ENCODE measurements around the gene CCND2.
"Not testable (repeated sequence)": the region's sequence is repeated elsewhere in the genome, so short reads cannot be mapped to it uniquely, and the experiment has no call there.

CCND2 gene

GRCh38 chr12:4273652-4274395 is at the start of gene CCND2:
CCND2 (plus strand) TSS chr12:4273762; CDS start chr12:4274041, 279 bp downstream.
- peak; percentile 88 for DNase-seq

GRCh38 chr12:4224206-4224889 is 49.2 kb upstream of the CCND2 start:
- DNase-seq, result no peak

DNA sequence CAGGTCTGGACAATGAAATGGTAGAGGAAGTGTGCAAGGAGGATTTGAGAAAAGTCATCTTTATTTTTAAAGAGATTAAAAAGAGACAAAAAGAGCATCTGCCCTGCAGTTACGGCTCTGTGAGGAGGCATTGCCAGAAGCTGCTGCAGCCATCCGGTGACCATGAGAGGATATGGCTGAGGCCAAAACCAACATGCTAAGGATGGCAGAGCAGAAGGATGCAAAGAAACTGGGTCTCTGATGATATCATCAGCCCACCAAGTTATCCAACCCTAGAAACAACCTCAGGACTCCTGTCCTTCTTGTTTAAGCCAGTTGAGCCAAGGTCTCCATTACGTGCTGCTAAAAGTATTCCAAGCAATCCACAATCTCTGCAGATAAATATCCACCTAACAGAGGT is 48.0 kb upstream of the CCND2 start:
- DNase-seq, result no peak

DNA sequence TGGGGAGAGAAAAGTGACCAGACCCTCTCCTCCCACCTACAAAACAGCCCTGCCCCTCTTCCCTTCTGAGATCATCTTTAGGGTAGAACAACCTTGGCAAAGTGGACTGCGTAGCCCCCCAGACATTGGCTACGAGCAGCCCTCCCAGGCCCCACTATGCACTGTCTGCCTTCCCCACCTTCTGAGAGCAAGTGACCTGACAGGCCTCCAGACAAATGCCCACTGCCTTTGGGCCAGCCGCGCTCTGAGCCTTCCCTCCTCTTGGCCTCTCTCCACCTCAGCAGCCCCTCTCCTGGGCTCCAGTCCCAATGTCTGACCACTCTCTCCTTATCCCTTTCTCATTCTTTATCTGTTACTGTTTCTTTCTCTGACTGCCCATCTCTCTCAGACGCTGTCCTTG is 46.5 kb upstream of the CCND2 start:
- no peak for DNase-seq

DNA sequence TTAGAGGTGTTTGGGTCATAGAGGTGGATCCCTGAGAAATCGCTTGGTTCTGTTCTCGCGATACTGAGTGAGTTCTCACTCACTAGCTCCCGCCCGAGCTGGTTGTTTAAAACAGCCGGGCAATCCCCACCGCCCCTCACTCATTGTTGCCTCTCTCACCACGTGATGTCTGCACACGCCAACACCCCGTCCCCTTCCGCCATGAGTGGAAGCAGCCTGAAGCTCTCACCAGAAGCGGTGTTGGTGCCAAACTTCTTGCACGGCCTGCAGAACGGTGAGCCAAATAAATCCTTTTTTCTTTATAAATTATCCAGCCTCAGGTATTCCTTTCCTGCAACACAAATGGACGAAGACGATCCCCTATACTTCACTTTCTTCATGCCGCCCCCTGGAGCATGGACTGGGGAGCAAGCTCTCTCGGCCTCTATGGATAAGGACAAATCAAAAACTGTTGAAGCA is 45.4 kb upstream of the CCND2 start:
- no peak for DNase-seq

- DNase-seq, result no peak
Observed at GRCh38 chr12:4230526-4230925, 43.0 kb upstream of the CCND2 start.

GRCh38 chr12:4238577-4238976 is 35.0 kb upstream of the CCND2 start:
- DNase-seq, result no peak

GRCh38 chr12:4239746-4240145 is 33.8 kb upstream of the CCND2 start:
- no peak for DNase-seq

DNA sequence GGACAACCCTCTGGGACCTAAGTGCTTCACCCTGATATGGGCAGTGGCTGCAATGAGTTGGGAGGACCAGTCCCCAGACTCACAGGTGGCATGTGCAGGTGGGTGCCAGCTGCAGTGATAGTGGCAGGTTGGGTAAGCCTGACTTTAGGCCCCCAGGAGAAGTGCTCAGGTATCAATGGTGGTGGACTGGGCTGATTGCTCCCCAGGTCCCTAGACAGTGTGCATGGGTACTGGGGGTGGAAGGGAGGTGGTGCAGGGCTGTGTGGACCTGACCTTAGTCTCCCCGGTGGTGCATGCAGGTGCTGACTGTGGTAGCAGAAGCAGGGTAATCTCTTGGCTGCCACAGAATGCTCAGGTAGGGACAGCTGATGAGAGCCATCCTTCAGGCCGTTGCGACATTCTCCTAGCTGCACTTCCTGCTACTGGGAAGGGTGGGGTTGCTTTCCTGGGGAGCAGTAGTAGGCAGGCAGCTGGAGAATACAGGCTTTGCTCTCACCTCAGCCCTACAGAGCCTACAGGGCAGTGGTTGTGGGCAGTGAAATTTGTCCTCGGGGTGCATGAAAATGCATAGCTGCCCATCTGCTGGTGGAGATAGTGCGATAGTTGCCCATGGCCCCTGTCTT is 33.3 kb upstream of the CCND2 start:
- no peak for DNase-seq

DNA sequence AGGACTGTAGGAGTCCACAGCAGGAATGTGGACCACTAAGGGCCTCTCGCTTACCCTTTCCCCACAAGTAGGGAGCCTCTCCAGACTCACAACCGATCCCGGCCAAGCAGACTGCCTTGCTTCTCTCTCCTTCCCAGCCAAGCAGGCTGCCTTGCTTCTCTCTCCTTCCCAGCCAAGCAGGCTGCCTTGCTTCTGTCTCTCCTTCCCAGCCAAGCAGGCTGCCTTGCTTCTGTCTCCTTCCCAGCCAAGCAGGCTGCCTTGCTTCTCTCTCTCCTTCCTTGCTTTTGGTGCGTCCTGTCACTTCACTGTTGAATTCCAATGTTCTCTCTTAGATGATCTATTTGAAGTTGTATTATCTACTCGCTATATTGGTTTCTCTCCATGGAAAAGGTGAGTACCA is 32.6 kb upstream of the CCND2 start:
- no peak for DNase-seq

- DNase-seq, result no peak
Observed at GRCh38 chr12:4241592-4241991, 32.0 kb upstream of the CCND2 start.

DNA sequence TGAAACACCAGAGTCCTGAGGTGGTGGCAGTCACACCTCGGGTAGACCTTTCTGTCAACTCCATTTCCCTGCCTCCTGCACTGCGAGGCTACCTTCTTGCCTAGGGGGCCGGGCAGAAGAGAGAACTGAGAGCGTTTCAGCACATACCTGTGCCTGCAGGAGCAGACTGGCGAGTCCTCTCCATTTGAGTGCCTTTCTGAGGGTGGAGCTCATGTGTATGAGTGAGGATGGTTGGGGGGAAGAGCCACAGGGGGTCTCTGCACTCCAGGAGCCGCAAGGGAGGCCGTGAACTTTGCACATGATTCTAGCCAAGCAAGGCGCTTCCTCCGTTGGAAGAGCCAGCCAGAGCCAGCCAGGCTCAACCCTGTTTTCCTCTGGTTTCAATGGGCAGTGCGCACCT is 31.0 kb upstream of the CCND2 start:
- DNase-seq, result no peak

DNA sequence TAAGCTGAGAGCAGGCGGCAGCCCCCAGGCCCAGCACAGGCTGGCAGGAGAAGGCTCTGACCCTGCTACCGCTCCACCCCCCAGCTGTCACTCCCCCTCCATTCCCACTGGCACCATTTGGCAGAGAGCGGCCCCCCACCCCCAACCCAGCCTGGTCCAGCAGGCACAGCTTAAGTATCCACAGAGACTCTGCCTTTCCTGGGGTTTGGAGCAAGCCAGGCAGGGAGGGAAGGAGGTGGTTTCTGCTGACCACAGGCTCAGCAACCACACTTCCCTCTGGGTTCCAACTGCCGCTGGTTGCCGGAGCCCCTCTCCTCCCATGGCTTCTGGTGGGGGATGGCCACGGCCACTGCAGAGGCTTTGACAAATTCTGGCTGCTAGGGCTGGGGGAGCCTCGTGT is 30.5 kb upstream of the CCND2 start:
- DNase-seq, result no peak

DNA sequence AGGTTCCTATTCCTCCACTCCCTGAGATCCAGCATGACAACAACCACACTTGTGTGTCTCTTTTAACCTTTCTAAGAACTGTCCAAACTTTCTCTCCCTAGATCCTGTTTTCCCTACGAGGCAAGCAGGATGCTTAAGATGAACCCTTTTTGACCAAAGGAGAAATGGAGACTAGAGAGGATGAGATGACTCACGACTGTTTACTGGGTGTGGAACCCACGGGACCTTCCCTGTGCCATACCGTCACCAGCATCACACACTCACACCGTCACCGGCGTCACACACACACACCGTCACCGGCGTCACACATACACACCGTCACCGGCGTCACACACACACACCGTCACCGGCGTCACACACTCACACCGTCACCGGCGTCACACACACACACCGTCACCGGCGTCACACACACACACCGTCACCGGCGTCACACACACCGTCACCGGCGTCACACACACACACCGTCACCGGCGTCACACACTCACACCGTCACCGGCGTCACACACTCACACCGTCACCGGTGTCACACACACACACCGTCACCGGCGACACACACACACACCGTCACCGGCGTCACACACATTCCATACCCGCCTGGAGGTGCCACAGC is 30.0 kb upstream of the CCND2 start:
- not testable (repeated sequence) for DNase-seq

DNA sequence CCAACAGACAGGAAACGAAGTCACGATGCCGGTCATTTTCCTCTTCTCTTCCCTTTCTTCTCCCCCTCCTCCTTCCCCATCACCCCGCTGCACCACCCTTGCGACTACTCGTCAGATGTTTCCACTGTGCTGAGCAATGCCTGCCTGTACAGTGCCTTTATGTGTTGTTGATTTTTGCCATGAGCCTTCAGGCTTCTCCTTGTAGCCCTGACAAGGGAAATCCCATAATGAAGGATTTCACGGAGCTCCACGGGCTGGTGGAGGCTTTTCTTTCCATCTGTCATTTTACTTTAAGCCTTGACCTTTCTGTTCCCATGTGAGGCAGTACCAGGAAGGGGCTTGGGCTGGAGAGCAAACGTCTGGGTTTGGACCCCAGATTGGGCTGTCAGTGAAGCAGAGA is 28.7 kb upstream of the CCND2 start:
- DNase-seq, result no peak

GRCh38 chr12:4245446-4245845 is 28.1 kb upstream of the CCND2 start:
- no peak for DNase-seq

DNA sequence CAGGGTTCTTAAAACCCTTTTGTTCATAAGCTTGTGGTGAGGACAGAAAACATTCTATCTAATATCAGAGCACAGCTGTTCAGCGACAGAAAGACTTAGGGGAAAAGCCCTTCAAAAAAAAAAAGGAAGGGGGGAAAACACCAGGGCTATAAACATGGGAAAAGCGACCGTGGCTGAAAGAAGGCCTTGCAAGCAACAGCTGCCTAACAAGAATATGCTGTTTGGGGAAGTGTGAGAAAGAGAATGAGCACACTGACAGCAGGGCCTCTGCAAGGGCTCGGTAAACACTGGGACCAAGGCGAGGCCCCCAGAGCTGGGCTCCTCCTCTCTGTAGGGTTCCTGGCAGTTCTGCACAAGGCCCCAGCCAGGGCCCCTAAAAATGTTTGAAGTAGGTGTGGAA is 27.4 kb upstream of the CCND2 start:
- DNase-seq, result no peak

DNA sequence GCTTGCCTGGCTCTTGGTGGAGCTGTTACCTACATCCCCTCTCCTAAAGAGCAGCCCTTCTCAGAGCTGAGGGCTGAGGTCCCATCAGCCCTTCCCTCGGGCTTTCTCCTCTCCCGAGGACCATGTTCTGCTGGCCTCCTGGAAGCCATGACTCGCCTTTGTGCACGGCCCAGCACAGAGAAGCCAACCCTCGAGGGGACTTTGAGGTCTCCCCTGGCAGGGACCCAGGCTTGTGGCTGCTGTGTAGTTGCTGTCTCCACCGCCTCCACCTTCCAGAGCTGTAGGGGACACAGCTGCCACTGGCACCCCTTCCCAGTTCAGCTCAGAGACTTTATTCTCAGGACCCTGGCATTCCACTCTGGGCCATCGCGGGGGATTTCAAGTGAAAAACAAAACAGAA is 22.9 kb upstream of the CCND2 start:
- peak; percentile 64 for DNase-seq

- no peak for DNase-seq
Observed at GRCh38 chr12:4251216-4251891, 22.2 kb upstream of the CCND2 start.

DNA sequence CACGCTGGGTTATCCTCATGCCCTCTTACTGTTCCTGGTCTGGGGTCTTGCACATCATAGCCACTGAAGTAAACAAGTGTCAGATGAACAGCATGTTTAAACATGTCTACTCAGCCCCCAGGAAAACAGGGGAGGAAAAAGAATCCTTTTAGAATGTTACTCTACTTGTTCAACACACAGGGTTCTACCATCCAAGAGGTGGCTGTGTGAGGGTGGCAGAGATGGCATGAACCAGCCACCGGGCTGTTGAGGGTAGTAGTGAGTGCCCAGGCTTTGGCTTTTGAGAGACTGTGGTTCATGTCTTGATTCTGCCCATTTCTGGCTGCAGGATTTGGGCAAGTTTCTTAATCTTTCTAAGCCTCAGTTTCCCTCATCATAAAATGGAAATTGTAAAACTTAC is 21.6 kb upstream of the CCND2 start:
- no peak for DNase-seq

- no peak for DNase-seq
Observed at GRCh38 chr12:4252601-4253000, 21.0 kb upstream of the CCND2 start.

DNA sequence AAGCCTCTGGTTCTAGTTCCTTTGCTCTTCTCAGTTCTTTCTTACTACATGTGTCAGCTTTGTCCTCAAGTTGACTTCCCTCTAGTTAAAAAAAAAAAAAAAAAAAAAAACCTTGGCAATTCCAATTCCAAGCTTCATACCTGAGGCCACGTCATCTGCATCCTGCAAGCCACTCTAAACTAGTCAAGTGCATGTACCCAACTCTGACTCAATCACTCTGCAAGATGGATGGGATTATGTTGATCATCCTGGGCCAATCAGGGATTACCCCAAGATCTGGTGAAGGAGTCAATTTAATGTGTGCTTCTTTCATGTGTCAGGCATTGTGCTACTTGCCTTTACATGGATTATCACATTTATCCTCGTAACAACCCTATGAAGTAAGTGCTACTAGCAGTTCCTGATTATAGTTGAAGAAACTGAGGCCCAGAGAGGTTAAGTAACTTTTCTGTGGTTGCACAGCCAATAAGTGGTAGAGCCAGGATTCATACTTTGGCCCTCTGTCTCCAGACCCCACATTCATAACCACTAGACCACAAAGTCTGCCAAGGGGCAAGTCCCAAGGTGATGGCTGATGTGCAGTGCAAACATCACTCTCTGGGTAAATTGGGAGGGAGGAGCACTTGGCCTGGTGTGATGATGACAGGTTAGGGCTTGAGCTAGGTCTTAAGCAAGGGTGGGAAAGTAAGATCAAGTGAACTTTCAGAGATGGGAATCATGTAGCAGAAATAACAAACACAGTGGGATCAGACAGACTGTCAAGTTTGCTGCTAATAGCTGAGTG is 17.3 kb upstream of the CCND2 start:
- DNase-seq, result no peak

Measured in activated CD8-positive, alpha-beta memory T cell treated with anti-CD3 and anti-CD28 coated beads, Interleukin-2, amount 50 U/mL, for 48 hours (primary cell).